HL-60/S4 treated with phorbol 12-myristate 13-acetate at 8.2 ng/mL for 4 days and 3 days (cell line): ENCODE data around the gene CBX8.
"Not testable (repeated sequence)": the region's sequence is repeated elsewhere in the genome, so short reads cannot be mapped to it uniquely, and the experiment has no call there.

ENCODE experiments used
- in situ Hi-C: fragments of 300-500 bp; cut with MboI; formaldehyde crosslinking; loops from 2 replicates; pipeline ENCODE4 v1.15.0; 2022; ENCODE audit warnings: low sequenced_read_pairs

The CBX8 gene

DNA sequence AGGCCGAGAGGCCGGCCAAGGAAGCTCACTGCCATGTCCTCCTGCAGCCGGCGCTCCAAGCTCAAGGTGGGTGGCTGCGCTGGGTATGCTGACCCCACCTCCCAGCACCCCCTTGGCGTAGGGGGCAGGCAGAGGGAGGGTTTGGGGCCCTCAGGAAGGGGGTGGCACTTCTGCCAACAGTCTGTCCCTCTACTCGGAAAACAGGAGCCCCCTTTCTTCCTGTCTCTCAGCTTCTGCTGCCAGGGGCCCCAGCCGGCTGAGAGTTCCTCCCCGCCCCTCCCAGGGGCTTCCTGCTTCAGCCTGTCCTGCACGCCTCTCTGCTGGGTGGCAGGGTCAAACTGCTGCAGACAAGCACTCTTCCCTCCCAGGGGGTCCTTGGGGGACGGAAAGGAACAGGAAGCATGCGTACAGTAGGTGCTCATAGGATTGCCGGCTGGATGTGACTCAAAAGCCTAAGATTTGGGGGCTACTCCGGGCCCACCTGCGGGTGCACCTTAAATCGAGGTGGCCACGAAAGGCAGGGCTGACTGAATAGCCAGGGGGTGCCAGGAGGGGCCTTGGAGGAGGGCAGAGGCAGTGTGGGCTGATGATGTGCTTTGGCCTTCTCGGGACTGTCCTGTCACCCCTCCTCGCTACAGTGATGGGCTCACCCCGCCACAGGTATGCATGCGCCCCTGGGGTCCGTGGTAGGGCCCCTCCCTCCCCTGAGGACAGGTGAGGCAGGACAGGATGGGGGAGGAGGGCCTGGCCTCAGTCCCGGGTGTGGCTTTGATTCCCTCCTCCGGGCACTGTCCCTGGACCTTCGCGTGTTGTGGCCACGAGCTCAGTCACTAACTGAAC is 14.9 kb downstream of the CBX8 start:
- in situ Hi-C loops: no loop called here

DNA sequence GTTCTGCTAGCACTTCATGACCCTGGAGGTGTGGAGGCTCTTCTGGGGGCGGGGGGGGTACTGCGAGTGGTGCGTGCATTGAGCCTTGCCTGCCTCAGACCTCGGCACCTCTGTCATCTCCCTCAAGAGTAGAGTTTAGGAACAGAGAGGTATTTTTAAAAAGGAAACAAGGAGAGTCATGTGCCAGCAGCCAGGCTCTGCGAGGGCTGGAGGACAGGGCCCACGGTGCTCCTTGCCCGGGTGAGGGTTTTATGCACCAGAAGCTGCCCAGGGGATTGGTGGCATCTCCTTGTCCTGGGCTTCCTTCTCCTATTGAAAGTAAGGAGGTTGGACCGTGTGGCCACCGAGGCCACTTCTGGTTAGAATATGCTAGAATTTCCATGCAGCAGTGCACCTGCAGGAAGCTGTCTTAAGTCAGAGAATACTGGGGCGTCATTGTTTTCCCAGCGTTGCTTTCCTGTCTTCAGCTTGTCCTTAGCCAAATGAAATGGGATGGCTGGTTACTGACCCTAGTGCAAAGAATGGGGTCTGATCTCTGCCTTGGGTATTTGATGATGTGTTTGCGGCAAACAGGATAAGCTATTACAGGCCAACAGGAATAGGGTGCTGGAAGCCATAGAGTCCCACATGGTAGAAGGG is 15.7 kb downstream of the CBX8 start:
- in situ Hi-C loops: no loop called here

DNA sequence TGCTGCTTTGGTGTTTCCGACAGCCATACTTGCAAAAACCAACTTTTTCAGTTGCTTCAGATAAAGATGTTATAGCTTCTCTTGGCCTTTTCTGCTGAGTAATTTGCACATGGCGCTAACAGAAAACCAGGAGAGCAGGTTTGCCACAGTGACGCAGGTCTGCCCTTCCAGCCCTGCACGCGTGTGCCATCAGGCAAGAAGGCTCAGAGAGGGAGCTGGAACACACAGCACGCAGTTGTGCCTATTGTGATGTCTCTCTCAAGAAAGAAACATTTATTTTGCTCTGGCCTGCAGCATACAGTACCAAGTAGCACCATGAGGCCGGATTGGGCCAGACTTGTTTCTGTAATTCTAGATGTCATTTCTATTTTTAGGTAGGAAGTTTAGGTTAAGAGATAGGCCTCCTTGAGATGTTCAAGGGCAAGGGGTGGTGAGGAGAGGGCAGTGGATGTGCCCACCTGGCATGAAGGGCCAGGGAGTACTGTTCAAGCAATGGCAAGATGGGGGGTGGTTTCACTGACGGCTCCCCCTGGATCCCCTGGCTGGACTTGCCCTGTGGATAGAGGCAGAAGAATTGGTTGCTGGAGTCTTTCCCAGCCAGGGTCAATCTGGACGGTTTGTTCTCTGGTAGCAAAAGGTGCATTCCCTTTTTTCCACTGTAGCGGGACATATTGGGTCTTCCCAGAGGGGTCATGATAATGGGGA is 17.1 kb downstream of the CBX8 start:
- in situ Hi-C loops: no loop called here

DNA sequence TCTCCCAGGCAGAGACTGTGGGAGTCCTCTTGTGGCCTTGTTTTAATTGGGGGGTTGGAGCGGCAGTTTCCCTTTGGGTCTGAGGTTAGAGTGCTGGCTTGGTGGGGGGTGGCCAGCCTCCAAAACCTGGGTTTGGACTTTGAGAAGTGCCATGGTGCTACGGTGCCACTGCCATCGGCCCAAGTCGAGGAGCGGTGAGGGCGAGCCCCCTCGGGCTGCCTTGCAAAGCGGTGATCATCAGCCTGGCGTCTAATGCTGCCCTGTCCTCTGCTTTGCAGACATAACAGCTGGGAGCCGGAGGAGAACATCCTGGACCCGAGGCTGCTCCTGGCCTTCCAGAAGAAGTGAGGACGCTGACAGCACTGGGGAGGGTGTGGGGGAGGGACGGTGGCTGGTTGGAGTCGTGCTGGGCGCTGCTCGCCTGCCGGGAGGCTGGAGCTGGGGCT is 17.8 kb downstream of the CBX8 start:
- in situ Hi-C loops: no loop called here

DNA sequence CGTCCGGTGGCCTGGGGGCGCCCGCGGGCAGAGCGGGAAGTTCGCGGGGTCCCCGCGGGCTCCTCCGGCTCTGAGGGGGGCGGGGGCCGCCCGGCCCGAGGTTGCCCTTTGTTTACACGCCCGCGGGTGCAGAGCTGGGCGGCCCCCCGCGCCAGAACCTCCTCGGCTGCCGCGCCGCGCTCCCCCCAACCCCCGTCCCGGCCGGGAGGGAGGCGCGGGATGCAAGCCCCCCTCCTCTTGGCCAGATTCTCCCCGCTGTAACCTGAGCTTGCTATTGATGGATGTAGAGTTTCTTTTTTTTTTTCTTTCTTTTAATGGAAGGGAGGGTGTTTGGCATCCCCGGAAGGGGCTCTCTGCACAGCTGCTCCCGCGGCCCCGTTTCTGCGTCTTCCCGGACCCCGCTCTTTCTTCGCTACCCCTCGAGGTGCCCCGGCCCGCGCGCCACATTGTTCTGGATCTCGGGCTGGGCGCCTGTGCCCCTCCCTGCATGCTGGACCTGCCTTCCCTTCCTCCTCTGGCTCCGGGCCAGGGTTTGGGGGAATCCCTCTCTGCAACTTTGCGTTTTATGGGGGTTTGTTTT is 18.3 kb downstream of the CBX8 start:
- in situ Hi-C loops: no loop called here

DNA sequence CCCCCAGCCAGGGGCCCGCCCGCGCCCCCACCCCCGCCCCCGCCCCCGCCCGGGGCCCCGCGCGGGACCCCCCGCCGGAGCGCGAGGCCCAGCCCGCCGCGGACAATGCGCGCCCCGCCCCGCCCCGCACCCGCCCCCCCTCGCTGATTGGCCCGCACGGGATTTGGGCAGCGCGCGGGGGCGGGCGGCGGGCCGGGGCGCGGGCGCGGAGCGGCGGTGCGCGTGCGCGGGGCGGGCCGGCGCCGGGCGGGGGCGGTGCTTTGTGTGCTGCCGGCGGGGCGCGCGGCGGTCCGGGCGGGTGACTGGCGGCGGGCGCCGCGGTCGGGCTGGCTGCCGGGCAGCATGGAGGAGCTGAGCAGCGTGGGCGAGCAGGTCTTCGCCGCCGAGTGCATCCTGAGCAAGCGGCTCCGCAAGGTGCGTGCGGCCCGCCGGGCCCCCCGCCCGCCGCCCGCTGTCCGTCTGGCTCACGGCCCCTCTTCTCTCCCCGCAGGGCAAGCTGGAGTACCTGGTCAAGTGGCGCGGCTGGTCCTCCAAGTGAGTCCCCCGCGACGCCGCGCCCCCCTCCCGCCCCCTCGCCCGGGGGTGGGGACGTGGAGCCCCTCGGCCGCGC is 18.9 kb downstream of the CBX8 start, which contains the start of gene CBX2:
Gene CBX2 (plus strand): TSS at position 255 of the 610 bp plus-strand sequence. CDS start 88 bp downstream, at position 343.
- in situ Hi-C loops: no loop called here

DNA sequence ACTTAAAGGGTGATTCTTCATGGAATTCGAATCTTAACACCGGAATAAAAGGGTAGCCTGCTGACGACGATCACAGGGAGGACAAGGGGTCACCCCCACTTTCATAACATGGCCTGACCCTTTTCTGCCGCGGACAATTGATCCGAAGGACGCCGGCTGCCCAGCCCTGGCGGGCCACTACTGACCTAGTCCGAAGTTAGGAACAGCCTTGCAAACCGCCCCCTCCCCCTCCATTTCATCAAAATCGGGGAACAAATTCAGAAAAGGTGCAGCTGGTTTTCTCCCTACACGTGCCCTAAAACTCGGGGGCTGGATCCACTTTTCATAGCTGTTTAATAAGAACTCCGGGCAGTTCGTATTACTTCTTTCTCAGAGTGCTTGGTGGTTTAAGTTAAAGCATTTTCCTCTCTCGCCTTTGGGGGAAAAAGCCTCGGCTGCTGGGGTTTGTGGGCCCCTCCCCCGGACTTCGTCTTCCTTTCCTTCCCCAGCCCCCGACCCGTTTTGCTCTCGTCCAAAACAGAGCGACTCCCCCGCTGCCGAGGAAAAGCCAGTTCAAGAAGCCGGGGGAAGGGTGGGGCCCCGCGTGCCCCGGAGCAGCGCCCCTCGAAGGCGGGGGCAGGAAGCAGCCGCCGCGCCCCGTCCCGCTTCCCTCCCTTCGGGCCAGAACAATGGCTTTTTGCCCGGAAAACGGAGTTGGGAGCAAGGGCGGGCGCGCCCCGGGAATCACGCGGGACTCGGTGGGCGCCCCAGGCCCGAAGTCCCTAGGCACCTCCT is 19.6 kb downstream of the CBX8 start:
- in situ Hi-C loops: no loop called here

DNA sequence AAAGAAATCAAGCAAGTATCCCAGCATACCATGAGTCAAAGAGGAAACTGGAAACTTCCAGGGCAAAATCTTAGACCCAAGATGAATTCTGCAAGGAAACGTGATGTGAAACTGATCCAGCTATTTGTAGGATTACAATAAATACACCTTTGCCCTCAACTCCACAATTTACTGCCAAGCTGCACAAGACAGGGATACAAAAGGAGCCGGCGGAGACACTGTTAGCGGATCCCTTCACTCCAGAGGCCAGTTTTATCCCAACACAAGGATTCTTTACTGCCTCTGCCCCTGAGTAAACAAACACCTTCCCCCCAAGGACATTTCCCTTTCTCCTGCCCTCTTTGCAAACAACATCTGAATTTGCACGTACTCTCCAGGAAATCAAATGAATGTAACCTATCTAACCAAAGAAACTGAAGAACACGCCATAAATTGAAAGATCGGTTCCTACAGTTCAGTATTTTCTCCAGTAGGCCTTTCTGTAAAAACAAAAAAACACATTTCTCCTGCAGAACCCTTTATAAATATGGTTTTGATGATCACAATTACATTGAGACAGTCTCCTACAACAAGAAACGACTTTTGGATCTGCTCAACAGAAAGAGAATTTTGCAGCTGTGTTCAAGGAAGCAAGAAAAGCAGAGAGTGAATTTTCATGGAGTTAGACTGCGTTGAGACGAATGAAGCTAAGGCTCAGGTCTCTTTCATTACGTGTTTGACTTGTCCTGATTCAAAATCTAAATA is 20.3 kb downstream of the CBX8 start:
- in situ Hi-C loops: no loop called here

DNA sequence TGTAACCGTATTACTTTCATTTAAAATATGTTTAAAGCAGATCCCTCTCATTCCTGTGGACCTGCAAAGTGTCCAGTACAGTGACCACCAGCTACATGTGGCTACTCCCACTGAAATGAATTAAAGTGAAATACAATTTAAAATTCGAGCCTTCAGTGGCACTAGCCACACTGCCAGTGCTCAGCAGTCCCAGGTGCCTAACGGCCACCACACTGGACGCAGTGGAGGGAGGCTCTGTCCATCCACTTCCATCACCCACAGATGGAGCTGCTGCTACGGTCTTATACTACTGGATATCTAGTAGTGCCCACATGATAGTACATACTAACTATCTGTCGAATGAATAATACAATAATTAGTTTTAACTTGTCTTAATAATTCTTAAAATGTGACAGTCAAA is 21.2 kb downstream of the CBX8 start:
- in situ Hi-C loops: no loop called here

DNA sequence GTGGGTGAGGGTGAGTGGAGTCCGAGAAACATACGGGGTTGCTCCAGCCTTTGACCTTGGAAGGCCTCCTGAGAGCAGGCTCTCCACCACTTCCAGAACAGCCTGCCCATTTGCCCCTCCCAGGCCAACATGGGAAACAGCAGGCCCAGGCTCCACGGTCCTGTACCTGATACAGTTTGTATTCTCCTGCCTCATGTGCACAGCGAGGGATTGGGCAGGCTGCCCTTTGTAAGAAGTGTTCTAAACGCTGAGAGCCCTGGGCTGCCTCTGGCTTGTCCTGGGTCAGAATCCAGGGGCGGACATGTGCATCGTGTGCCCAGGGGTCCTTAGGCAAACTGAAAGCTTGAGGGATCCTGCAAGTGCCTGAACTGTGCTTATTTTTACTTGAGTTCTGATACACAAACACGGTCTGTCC is 22.3 kb downstream of the CBX8 start:
- in situ Hi-C loops: no loop called here

DNA sequence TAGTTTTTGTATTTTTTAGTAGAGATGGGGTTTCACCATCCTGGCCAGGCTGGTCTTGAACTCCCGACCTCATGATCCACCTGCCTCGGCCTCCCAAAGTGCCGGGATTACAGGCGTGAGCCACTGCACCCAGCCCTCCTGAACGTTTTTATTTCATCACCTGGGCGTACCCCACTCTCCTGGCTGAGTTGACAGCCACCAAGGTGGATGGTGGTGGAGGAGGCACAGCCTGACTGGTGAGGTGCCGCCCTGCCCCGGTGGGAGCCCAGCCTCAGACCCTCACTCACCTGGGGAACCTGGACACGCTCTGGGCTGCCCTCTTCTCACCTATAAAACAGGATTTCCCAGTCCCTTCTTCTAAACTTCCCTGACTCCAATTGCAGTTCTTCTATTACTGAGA is 24.2 kb downstream of the CBX8 start:
- in situ Hi-C loops: not testable (repeated sequence)

DNA sequence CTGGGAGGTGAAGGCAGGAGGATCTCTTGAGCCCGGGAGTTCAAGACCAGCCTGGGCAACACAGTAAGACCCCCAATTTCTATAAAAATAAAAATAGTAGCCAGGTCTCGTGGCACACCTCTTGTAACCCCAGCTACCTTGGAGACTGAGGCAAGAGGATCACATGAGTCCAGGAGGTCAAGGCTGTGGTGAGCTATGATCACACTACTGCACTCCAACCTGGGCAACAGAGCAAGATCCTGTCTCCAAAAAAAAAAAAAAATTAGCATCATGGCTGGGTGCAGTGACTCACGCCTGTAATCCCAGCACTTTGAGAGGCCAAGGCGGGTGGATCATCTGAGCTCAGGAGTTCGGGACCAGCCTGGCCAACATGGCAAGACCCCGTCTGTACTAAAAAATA is 25.6 kb downstream of the CBX8 start:
- in situ Hi-C loops: no loop called here

DNA sequence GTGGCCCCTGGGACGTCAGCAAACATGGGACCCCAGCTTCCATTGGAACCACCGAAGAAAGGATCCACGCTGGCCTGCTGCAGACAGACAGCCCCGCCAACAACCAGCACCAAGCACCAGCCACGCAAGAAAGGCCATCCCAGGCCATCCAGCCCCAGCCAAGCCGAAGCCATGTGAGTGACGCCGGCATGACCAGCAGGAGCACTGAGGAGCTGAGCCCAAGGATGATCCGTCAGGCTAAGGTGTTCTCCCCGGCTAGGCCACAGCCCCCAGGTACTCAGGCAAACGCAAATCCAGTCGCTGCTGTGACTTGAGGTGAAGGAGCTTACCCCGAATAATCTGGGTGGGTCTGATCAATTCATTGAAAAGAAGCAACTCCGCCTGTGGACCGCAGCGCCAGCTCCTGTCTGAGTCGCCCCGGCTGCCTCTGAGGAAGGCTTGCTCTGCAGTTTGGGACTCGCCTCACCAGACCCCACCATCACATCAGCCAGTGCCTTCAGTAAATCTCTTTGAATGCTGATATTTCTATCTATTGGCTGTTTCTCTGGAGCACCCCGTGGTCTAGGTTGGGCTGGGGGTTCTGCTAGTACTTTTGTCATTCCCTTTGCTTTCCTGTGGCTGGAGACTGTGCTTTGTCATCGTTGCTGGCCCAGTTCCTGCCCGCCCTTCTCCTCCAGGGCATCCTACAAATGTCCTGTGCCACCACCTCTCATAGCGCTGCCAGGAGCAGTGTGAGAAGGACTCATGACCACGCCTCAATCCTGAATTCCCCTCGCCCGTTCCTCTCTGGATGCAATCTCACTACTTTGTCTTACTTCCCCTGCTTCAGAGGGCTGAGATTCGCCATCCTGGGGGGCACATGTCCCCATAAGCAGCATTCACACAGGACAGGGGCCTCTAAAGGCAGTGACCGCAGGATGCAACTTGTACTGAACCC is 27.0 kb downstream of the CBX8 start:
- in situ Hi-C loops: no loop called here

DNA sequence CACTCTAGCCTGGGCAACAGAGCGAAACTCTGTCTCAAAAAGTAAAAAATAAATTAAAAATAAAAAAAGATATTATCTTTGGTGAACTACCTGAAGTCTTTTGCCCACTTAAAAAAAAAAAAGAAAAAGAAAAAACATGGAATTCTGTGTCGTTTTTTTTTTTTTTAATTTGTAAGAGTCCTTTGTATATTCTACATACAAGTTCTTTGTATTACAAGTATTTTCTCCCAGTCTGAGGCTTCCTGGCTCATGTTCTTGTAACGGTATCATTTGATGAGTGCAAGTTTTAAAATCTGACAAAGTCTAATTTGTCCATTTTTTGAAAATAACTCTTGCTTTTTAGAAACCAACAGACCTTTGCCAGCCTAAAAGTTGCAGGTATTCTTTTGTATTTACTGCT is 31.2 kb downstream of the CBX8 start:
- in situ Hi-C loops: no loop called here

DNA sequence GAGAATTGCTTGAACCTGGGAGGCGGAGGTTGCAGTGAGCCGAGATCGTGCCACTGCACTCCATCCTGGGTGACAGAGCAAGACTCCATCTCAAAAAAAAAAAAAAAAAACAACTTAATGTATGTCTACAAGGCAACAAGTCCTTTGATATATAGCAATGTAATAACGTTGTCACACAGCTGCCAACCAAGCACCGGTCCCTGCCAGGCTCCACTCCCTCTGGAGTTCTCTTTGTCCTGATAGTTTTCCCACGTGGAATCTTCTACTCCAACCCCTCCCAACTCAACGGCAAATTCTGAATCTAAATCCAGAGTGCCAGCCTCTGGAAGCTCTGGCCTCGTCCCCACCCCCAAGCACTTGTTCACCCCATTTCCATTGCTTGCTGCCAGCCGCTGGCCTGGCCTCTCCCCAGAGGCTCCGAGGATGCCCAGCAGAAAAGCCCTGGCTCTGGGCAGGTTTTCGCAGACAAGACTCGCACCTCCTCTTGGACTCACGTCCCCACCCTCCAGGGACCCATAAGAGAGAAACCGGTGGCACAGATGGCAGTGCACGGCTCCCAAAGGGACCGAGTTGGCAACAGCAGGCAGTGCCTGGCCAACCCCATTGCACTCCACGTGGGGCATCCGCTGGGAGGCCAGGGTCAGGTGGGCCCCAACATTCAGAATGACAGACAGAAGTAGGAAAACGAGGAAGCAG is 34.8 kb downstream of the CBX8 start:
- in situ Hi-C loops: no loop called here

DNA sequence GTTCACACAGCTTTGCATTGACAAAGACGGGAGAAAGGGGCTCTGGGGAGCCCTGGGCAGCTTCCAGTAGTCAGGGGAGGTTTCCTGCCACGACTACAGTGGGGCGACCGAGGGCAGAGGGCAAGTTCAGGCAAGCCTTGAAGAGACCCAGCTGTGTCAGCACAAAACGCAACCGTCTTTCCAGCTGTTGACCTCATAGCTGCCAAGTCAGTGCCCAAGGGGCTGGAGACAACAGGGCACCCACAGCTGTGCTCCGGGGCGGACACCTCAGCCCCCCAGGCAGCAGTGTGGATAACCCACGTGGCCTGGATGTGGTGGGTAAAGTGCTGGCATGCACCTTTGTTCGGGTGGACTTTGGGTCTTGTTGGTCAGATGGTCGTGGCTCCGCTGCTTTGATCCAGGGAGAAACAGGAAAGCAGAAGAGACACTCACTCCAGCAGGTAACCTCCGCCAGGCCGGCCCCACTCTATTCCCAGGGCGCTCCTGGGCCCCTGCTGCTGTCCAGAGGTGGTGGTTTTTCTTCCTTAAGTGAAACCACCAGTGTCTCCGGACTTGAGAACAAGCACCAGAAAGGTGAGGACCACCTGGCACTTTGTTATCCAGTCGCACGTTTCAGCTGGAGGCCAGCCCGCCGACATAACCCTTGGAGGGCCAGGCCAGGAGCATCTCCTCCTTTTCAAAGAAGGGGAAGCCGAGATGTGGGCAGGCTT is 36.5 kb downstream of the CBX8 start:
- in situ Hi-C loops: no loop called here

DNA sequence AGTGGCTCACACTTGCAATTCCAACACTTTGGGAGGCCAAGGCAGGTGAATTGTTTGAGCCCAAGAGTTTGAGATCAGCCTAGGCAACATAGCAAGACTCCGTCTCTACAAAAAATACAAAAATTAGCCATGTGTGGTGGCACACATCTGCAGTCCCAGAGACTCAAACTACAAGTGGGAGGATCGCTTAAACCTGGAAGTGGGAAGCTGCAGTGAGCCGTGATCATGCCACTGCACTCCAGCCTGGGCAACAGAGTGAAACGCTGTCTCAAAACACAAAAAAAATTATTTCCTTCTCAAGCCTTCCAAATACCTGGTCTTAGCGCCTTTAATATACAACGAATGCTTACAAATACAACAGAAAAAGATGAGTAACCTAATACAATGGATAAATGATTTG is 38.6 kb downstream of the CBX8 start:
- in situ Hi-C loops: no loop called here
